Epithelial cell of esophagus (primary cell): ENCODE data around the gene RAD23A.
"Not testable (repeated sequence)": the region's sequence is repeated elsewhere in the genome, so short reads cannot be mapped to it uniquely, and the experiment has no call there.

Experiments
- DNase-seq: peaks from one replicate; pipeline ENCODE4 v3.0.0; 2010; ENCODE audit warnings: low read depth
- H3K4me3 ChIP-seq: 2 replicates; pipeline ENCODE4 v1.5.1; 2011; ENCODE audit warnings: mild to moderate bottlenecking, low read length, control low read depth
- TF ChIP-seq, protein P1 (sequence below): IDR thresholded peaks from 2 replicates; pipeline ENCODE4 v1.5.1; 2011; ENCODE audit warnings: low read depth, mild to moderate bottlenecking, low read length, control low read depth, inconsistent platforms; ENCODE audit not compliant: insufficient read depth; ENCODE audit errors: missing control alignments

RAD23A gene

DNA sequence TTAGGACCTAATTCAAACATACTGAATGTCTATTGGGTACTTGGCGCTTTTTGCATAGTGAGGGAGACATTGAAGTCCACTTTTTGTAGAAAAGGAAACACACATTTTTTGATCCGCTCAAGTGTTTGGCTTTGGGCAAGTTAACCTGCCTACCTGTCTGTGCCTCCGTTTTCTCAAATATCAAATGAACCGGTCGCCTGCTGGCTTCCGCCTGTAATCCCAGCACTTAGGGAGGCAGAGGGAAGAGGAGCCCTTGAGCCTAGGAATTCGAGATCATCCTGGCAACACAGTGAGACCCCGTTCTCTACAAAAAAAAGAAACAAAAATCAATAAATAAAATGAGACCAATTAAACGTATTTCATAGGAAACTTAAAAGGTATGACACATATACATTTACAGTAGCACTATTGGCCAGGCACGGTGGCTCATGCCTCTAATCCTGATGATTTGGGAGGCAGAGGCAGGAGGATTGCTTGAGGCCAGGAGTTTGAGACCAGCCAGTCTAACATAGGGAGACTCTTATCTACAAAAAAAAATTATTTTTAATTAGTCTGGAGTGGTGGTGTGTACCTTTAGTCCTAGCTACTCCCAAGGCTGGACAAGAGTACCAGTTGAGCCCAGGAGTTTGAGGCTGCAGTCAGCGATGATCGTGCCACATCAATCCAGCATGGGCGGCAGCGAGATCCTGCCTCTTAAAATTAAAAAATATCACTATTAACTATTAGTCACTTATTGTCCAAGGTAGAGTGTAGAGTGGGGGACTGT lies 1.3 kb downstream of the RAD23A start:
- H3K4me3 ChIP-seq = peak overlapping the region; percentile 80
- DNase-seq = no peak
- TF ChIP-seq, protein P1, sequence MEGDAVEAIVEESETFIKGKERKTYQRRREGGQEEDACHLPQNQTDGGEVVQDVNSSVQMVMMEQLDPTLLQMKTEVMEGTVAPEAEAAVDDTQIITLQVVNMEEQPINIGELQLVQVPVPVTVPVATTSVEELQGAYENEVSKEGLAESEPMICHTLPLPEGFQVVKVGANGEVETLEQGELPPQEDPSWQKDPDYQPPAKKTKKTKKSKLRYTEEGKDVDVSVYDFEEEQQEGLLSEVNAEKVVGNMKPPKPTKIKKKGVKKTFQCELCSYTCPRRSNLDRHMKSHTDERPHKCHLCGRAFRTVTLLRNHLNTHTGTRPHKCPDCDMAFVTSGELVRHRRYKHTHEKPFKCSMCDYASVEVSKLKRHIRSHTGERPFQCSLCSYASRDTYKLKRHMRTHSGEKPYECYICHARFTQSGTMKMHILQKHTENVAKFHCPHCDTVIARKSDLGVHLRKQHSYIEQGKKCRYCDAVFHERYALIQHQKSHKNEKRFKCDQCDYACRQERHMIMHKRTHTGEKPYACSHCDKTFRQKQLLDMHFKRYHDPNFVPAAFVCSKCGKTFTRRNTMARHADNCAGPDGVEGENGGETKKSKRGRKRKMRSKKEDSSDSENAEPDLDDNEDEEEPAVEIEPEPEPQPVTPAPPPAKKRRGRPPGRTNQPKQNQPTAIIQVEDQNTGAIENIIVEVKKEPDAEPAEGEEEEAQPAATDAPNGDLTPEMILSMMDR = no peak

DNA sequence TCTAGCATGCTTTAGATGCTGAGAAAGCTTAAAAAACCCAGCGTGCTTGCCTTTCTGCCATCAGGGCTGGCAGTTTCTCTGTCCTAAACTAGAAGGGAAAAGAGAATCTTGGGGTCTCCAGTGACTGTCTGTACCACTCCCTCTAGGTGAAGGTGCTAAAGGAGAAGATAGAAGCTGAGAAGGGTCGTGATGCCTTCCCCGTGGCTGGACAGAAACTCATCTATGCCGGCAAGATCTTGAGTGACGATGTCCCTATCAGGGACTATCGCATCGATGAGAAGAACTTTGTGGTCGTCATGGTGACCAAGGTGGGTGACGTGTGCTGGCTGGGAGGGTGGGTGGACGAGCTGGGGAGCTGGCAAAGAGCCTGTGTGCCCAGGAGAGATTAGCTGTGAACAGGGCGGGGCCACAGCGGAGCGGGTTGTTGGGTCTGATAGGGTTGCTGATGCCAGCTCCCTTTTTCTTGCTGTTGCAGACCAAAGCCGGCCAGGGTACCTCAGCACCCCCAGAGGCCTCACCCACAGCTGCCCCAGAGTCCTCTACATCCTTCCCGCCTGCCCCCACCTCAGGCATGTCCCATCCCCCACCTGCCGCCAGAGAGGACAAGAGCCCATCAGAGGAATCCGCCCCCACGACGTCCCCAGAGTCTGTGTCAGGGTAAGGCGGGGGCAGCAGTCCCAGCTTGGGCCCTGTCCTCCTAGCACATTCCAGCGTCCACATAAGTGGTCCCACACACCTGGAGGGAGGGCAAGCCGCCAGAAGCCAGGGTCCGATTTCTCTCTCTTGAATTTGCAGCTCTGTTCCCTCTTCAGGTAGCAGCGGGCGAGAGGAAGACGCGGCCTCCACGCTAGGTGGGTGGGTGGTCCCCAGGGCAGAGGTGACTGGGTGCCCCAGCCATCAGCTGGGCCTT lies 2.3 kb downstream of the RAD23A start:
- H3K4me3 ChIP-seq = no peak overlapping the region
- DNase-seq = no peak
- TF ChIP-seq, protein P1 = no peak

DNA sequence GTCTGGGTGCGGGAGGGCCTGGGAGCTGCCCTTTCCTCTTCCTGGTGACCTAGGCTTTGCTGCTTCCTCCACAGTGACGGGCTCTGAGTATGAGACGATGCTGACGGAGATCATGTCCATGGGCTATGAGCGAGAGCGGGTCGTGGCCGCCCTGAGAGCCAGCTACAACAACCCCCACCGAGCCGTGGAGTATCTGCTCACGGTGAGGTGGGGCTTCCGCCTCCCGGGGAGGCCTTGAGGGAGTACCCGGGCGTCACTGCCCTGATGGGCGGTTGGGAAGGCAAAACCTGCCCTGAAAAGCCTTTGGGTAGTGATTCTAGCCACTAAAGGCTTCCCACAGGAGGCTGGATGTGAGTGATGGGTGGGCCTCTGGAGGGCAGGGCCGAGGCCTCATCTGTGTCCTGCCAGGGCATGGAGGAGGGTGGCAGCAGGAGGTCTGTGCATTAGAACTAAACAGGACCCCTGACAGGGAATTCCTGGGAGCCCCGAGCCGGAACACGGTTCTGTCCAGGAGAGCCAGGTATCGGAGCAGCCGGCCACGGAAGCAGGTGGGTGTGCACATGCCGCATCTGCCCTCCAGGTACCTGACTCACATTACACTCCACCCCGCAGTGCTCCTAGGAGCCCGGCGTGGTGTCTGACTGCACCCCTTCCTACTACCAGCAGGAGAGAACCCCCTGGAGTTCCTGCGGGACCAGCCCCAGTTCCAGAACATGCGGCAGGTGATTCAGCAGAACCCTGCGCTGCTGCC lies 3.1 kb downstream of the RAD23A start:
- DNase-seq = no peak
- H3K4me3 ChIP-seq = no peak overlapping the region
- TF ChIP-seq, protein P1 = no peak

DNA sequence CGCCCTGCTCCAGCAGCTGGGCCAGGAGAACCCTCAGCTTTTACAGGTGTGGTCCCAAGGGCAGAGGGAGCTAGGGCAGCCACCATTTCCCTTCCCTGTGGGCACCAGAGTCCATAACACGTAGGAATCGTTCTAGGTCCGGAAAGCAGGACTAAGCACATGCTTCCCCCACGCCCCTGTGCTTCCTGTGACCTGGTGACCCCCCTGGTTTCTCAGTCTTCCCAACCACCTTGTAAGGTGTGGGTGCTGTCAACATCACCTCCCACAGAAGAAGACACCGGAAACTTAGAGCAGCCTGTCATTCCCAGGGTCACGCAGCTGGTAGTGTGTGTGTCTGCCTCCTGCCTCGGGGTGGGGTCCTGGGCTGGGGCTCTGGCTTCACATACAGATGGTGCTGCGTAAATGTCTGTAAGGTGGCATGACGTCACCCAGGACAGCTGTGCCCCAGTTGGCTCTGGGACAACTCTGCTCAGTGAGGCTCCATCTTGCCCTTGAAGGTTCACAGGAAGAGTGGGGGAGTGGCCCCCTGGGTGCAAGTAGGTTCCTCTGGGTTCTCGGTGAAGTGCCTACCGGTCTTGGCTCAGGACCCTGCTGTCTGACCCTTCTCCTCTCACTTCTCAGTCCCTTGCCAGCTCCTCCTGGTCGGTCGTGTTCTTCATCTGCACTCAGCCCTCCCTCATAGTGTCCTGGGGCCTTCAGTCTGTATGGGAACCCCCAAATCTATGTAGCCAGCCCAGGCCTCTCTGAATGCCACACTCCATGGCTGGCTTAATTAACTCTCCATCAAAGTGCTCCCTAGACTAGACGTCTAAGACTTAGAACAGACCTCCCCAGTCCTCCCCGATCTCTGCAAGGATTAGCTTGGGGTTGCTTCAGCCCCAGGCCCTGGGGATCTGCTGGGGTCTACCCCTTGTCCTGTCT lies 4.0 kb downstream of the RAD23A start:
- H3K4me3 ChIP-seq = no peak overlapping the region
- no peak for DNase-seq
- TF ChIP-seq, protein P1 = no peak

DNA sequence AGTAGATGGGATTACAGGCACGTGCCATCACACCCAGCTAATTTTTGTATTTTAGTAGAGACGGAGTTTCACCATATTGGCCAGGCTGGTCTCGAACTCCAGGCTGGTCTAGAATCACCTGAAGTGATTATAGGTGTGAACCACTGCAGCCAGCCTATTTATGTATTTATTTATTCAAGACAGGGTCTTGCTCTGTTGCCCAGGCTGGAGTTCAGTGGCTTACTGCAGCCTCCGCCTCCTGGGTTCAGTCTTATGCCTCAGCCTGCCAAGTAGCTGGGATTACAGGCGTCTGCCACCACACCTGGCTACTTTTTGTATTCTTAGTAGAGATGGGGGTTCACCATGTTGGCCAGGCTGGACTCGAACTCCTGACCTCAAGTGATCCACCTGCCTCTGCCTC lies 6.4 kb downstream of the RAD23A start:
- DNase-seq, H3K4me3 ChIP-seq: not testable (repeated sequence)

DNA sequence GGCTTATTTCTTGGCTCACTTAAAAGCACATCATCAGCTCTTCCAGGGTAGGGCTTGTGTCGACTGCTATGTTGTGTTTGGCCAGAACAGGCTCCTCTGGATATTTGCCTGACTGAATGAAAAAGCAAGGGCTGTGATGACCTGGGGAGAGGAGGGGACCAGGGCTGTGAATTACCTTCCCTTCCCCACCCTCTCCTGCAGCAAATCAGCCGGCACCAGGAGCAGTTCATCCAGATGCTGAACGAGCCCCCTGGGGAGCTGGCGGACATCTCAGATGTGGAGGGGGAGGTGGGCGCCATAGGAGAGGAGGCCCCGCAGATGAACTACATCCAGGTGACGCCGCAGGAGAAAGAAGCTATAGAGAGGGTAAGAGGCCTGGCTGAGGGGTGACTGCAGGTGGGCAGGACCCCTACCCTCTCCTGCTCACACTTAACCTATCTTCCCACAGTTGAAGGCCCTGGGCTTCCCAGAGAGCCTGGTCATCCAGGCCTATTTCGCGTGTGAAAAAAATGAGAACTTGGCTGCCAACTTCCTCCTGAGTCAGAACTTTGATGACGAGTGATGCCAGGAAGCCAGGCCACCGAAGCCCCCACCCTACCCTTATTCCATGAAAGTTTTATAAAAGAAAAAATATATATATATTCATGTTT lies 7.0 kb downstream of the RAD23A start:
- no peak overlapping the region for H3K4me3 ChIP-seq
- DNase-seq = peak; percentile 59

More for the DNA sequence above, 7.0 kb downstream of the RAD23A start:
- TF ChIP-seq, protein P1 = no peak
